K562 (cell line): ENCODE results near the gene ST6GALNAC1.

Experiments
- CBX3 ChIP-seq, 2 experiments: IDR thresholded peaks; 1 replicate in 1 of 2; 2 replicates in 1 of 2; pipeline ENCODE4 v1.6.1; 2012; ENCODE audit warnings: inconsistent platforms in 2 of 2, low read length in 2 of 2, borderline replicate concordance in 1 of 2, control low read depth in 1 of 2
- ELK1 ChIP-seq: sonication (generic); formaldehyde crosslinking; IDR thresholded peaks from 2 replicates; pipeline ENCODE4 v1.8.1; 2022; ENCODE audit warnings: missing genetic modification reagents
- EZH2 ChIP-seq: IDR thresholded peaks from 2 replicates; pipeline ENCODE4 v1.6.1; 2012; ENCODE audit warnings: low read depth, mild to moderate bottlenecking, inconsistent platforms, low read length, borderline replicate concordance
- KLF16 ChIP-seq: IDR thresholded peaks from 2 replicates; pipeline ENCODE4 v1.6.1; 2016; ENCODE audit warnings: antibody characterized with exemption
- MAX ChIP-seq: sonication (generic); formaldehyde crosslinking; IDR thresholded peaks from 2 replicates; pipeline ENCODE4 v1.9.0; 2022; ENCODE audit warnings: mild to moderate bottlenecking, missing genetic modification reagents
- POLR2AphosphoS2 ChIP-seq: IDR thresholded peaks from 2 replicates; pipeline ENCODE4 v1.6.1; 2012; ENCODE audit warnings: low read length, improper control_type of control experiment
- SAP30 ChIP-seq: fragments of 200-600 bp; sonication (generic); IDR thresholded peaks from 2 replicates; pipeline ENCODE4 v1.6.1; 2012; ENCODE audit warnings: borderline replicate concordance, low read depth, mild to moderate bottlenecking, moderate library complexity, low read length, control low read depth, inconsistent platforms; ENCODE audit not compliant: insufficient read depth, poor library complexity, severe bottlenecking
- ZBTB49 ChIP-seq: sonication (generic); formaldehyde crosslinking; IDR thresholded peaks from 2 replicates; pipeline ENCODE4 v1.8.0; 2022; ENCODE audit warnings: missing genetic modification reagents, mild to moderate bottlenecking, borderline replicate concordance
- ZNF407 ChIP-seq: fragments of 450-650 bp; IDR thresholded peaks from 2 replicates; pipeline ENCODE4 v1.6.1; 2016; ENCODE audit warnings: low read depth

DNA sequence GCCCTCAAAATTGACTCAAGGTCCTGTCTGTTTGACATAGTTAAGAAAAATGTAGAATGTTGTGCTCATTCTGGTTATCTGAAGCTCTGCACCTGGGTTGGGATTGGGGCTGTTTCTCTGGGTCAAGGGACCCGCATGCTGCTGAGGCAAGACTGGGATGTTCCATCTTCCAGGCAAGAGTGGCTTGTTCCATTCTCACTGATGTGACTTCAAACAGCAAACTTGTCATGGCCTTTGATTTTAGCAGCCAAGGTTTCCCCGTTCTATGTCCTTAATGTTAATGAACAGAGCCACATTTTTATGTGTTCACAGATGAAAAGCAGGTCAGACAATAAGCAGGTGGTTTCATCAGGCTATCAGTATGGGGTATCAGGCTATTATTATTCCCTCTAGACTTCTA lies 25.7 kb downstream of the ST6GALNAC1 start:
- TF ChIP-seq ZNF407 (no peak), ZBTB49 (CRISPR knock-in tag) (no peak), POLR2AphosphoS2 (no peak), EZH2 (no peak), KLF16 (no peak), CBX3 (IDR thresholded peaks at IDR 0.05; ENCODE audit: borderline replicate concordance in 1 of 2, low read length in 2 of 2) (no peak), ELK1 (CRISPR knock-in tag) (no peak), MAX (CRISPR knock-in tag) (no peak), SAP30 (no peak)
